Left cardiac atrium (tissue), 4 donors: ENCODE results near the gene OBP2A. TPM values are rescaled to one million over a fixed set of nuclear protein-coding genes. Genes with fewer than 3 reads are reported as not detected.
"Not testable (repeated sequence)": the region's sequence is repeated elsewhere in the genome, so short reads cannot be mapped to it uniquely, and the experiment has no call there.

Experiments
- ATAC-seq, 2 donors: fragments of 200-7000 bp; cut with Tn5 transposase; one replicate each; pipeline ENCODE4 v1.9.1; 2020; ENCODE audit warnings: mild to moderate bottlenecking in 2 of 2, moderate library complexity in 2 of 2
- DNase-seq: peaks from one replicate; pipeline ENCODE4 v3.0.0-alpha.2; 2020
- intact Hi-C, 2 donors: fragments of 100-400 bp; cut with DNase I; formaldehyde crosslinking; loops; one replicate each; pipeline versions ENCODE4 v1.14.1 to v1.15.1; 2022 to 2023
- total RNA-seq, 2 donors: library from RNA; stranded (reverse); fragmentation: NEBNext Ultra II Directional; extraction: Animal tissue kit (Norgen Biotek cat#: 25700); gene quantifications; one replicate each; pipeline ENCODE4 v1.2.1, GENCODE V29; 2021
- donor health status: DM: no; HTN: yes; CAD: no.
- donor health status: DM: no; HTN: yes; CAD: no; lungs with severe emphysema.
- donor health status: DM: yes; HTN: yes; CAD: no.
- donor health status: Dilated cardiomyopathy.

OBP2A gene
- total RNA-seq, 2 donors from 2014 or later = not detected

- DNase-seq = no peak
- intact Hi-C loops = no loop called here
- ATAC-seq = no peak
Measured at GRCh38 chr9:135524130-135524861, 21.6 kb upstream of the OBP2A start.

- no peak for DNase-seq
- intact Hi-C loops = no loop called here
- ATAC-seq = no peak
Measured at GRCh38 chr9:135525241-135526088, 20.5 kb upstream of the OBP2A start.

- intact Hi-C loops = no loop called here
- no peak for DNase-seq
- no peak for ATAC-seq
Measured at GRCh38 chr9:135526089-135526729, 19.7 kb upstream of the OBP2A start.

GRCh38 chr9:135526730-135527571 is 19.0 kb upstream of the OBP2A start:
- intact Hi-C loops = no loop called here
- no peak for DNase-seq
- no peak for ATAC-seq

GRCh38 chr9:135528842-135529435 is 17.0 kb upstream of the OBP2A start:
- ATAC-seq, DNase-seq, intact Hi-C loops: not testable (repeated sequence)

GRCh38 chr9:135530146-135530545 is 15.8 kb upstream of the OBP2A start:
- DNase-seq (no peak), ATAC-seq (no peak)
- intact Hi-C loops = no loop called here

GRCh38 chr9:135531096-135531495 is 14.8 kb upstream of the OBP2A start:
- DNase-seq = no peak
- no peak for ATAC-seq
- intact Hi-C loops = no loop called here

- no peak for ATAC-seq
- intact Hi-C loops = no loop called here
Measured at GRCh38 chr9:135533113-135533512, 12.8 kb upstream of the OBP2A start.

GRCh38 chr9:135533674-135534073 is 12.3 kb upstream of the OBP2A start:
- intact Hi-C loops = no loop called here
- DNase-seq (no peak), ATAC-seq (no peak)

More at GRCh38 chr9:135533113-135533512, 12.8 kb upstream of the OBP2A start:
- DNase-seq = no peak

GRCh38 chr9:135534192-135534711 is 11.7 kb upstream of the OBP2A start:
- intact Hi-C loops, DNase-seq, ATAC-seq: not testable (repeated sequence)

GRCh38 chr9:135534826-135535225 is 11.1 kb upstream of the OBP2A start:
- intact Hi-C loops, DNase-seq, ATAC-seq: not testable (repeated sequence)

- ATAC-seq, intact Hi-C loops, DNase-seq: not testable (repeated sequence)
Measured at GRCh38 chr9:135535631-135536030, 10.3 kb upstream of the OBP2A start.

- intact Hi-C loops = no loop called here
- ATAC-seq (no peak), DNase-seq (no peak)
Measured at GRCh38 chr9:135536216-135536615, 9.7 kb upstream of the OBP2A start.

- ATAC-seq = peak in 1 of 2 donors; percentile 90
- intact Hi-C loops, DNase-seq: not testable (repeated sequence)
Measured at GRCh38 chr9:135543262-135543894, 2.5 kb upstream of the OBP2A start.

GRCh38 chr9:135544981-135545635 is 818 bp upstream of the OBP2A start:
- DNase-seq (no peak), ATAC-seq (no peak)
- intact Hi-C loops = no loop called here

- intact Hi-C loops, ATAC-seq, DNase-seq: not testable (repeated sequence)
Measured at GRCh38 chr9:135546792-135547617, 1.1 kb downstream of the OBP2A start.
